Skin of body (tissue), 2 donors: ENCODE data around the gene ARHGAP26. TPM values are rescaled to one million over a fixed set of nuclear protein-coding genes. Genes with fewer than 3 reads are reported as not detected.
A peak's percentile ranks its signal among the peaks of the same experiment; 100 is the strongest.

Experiments
- DNase-seq: peaks from one replicate; lab custom pipeline; 2025; lab: John Stamatoyannopoulos, UW
- total RNA-seq: library from RNA; depleted of rRNA; stranded (reverse); fragments of >200 nt; gene quantifications from one replicate; pipeline ENCODE4 v1.2.3, GENCODE V29; 2014

Gene ARHGAP26
- total RNA-seq, 1 donor from 2014 or later = 40.6 TPM

DNA sequence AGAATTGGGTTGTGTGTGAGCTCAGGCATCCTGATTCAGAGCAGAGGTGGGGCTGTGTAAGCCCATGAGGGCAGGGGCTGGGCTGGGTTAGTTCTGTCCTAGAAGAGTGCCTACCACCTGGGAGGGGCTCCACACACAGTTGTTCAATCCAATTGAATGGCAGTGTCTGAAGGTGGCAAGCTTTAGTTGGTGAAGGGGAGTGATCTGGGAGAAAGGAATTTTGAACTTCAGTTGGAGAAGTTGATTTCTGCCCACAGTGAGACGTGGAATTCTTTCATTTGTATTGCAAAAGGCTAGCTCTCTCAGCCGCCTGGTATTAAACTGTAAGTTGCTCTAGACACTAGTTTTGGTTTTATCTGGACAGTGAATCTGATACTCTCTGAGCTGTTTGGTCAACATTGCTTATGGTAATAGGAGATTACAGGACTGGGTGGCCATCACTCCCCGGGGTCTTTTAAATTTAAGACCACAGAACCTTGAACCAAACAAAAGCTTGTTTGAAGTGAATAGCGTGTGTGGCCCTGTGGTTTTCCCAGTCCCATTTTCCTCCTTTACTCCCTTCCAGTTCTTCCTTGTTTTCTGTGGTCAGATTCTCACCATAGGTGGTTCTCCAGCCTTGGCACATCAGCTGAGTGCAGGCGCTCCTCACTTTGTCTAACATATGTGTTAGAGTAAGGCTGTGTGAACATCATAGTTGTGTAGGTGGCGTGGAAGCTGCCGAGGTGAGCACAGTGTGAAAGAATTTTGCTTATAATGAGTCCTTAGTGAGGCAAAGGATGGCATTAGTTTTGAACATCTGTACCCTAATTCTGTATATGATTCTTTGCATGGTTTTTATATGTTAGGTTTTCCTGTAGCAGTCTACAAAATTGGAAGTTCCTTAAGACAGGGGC lies 78.0 kb downstream of the ARHGAP26 start:
- no peak for DNase-seq

DNA sequence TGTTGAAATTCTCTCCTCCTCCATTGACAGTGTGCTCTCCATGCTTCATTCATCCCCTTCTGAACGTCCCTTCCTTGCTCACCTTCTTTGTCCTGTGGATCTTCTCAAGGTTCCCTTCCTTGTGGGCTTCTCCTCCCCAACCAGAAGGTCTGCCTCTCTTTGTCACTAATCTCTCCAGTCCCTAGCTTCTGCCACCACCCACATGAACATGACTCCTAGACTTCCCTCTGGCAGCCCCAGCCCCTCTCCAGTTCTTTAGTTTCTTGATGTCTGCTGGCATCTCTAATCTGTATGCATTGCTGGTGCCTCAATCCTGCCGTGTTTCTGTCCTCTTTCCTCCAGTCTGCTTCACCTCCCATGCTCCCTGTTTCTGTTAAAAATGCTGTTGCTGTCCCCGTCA lies 79.3 kb downstream of the ARHGAP26 start:
- DNase-seq = no peak

DNA sequence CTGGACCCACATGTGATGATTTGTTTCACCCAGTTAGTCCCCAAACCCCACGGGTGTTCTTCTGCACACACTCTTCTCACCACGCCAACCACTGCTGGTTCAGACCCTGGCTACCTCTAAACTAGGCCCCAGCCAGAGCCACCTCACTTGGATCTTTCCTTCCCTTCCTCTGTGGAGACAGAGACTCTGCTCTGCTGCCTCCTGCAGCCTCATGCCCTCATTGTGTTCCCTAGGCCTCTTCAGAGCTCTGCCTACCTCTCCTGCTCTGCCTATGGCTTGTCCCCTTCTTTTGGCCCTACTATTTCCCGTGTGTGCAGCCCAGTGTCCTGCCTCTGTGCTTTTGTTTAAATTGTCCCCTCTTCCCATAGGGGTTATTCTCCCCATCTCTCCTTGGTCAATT lies 79.7 kb downstream of the ARHGAP26 start:
- no peak for DNase-seq

DNA sequence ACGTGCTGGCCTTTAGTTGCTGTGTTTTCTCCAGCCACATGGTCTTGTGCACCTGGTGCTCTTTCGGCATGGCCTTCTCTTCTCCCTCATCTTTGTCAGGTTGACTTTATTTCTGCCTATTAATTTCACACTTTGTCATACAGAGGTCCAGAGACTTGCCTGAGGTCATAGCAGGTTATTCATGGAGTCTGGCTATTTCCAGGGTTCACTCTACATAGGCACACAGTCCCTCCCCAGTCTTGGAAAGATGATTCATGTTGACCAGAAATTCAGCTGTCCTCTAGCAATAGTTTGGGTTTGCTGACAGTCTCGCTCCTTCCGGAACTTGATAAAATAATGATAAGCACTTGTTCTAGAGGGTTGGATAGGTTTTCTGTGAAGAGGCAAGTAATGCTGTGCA lies 81.6 kb downstream of the ARHGAP26 start:
- no peak for DNase-seq

DNA sequence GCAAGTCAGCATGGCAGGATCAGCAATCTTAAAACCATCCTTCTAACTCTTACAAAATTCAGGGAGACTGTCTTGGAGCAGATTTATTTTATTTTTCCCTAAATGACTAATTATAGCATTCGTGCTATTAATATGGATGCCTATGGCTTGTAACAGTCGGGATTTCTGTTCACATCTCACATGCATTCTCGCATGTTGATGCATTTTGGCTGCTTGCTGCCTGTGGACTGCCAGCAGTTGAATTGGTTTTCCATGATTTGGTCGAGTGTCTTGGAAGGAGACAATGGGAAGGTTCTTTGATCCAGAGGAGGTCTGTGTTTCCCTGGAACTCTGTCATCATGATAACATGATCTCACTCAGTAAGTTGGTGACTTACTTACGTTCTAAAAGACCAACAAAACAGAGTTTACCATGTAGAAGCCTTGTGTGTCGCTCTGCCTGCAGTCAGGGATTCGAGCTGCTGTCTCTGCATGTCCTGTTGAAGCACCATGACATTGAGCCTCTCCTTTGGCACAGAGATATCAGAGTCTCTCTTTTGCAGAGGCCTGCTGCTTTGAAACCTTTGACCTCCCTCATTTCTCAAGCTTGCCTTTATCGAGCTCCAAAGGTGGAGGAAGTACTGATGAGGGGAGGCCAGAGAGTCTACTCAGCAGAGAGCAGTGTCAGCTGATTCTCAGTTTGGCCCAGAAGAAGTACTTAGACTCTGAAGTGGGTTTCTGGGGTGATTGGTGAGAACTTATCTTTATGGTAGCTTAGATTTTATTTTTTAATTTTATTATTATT lies 82.4 kb downstream of the ARHGAP26 start:
- peak; percentile 85 for DNase-seq

DNA sequence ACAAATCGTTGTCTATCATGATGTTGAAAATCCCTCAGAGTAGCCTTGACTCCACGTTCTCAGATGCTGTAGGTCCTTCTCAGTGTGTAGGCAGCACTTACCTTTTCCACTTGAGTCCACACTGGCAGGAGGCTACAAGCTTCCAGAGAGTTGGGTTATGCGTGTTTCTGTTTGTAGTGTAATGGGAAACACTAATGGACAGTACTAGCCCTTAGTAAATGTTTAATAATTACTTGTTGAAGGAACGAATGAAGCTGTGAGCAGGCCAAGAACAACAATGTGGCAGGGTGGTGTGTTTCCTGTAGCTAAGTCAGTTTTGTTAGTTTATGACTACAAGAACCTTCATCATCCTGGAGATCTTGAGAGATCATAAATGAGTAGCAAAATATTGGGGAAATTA lies 83.5 kb downstream of the ARHGAP26 start:
- no peak for DNase-seq

DNA sequence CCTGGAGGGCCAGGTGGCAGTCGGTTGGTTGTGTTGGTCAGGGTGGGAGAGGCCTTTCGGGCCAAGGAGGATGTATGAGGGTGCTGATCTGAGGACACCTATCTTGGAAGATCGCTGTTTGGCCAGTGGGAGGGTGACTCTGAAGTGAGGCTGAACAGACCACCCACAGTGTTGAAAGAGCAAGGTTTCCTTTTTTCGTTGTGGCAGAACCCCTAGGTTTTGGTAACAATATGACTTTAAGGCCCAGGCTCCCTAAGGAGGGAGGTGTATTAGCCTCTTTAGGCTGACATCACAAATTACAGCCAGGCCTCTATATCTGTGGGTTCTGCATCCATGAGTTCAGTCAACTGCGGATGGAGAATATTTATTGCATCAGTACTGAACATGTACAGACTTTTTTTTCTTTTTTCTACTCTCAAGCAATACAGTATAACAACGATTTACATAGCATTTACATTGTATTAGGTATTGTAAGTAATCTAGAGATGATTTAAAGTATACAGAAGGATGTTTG lies 86.1 kb downstream of the ARHGAP26 start:
- DNase-seq = no peak

DNA sequence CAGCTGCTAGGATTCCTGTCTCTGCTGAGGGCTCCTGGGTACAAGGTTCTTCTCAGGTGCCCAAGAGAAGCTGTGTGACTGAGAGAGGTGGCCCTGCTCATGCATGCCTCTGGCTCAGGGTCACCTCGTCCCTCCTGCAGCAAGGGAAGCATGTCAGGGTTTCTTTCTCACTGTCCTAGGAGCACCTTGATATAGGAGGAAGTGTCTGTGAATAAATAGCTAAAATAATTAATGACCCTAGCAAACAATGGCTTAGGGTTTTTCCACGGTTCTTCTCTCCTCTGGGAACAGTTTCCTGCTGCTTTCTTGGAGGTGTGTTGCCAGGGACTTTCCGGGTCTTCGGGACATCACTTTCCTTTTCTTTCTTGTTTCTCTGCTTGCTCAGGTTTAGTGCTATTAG lies 87.2 kb downstream of the ARHGAP26 start:
- no peak for DNase-seq

DNA sequence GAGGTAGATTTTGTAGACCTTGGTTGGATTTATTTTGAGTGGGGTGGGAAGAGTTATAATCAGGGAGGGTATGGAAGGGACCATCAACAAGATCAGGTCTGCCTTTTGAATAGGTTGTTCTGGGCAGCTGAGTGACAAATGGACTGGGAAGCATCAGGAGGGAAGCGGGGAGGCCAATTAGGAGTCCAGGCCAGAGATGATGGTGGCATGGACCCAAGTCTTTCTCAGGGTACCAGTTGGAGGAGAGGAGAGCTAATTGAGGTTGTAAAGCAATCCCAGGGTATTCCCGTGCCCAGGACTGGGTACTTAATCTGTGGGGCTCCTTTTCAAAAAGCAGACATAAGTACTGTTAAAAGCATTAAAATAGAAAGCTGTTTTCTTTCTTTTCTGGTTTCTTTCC lies 88.9 kb downstream of the ARHGAP26 start:
- no peak for DNase-seq

DNA sequence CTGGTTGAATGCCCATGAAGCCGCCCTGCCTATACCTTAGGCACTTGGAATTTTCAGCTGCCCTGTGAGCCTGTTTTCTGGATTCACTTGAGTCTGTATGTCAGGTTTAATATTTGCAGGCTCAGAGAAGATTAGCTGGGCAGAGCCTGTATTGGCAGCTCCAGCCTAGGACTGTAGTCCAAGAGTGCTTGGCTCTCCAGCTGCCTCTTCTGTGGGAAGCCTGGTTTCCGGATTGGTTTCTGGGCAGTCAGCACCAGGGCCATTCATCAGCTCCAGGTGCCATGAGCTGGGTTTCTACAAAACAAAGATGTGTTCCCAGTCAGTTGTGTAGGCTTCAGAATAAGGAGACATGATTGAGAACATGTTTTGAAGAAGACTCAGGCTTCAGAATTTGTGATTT lies 90.1 kb downstream of the ARHGAP26 start:
- no peak for DNase-seq

DNA sequence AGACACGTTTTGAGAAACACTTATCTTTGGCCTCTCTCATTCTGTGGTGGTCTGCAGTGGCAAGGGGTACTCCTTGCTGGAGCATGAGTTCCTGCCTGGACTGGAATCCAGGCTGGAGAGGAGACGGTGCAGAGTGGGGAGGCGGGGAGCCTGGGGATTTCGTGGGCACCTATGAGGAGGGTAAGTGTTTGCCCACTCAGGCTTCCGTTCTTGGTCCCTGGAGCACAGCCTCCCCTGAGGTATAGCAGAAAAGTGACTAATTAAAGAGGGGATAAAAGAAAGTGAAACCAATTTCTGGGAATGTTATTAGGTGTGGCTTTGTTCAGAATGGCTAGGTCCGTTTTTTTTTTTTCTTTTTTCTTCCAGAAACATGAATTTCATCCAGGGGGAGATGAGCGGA lies 90.8 kb downstream of the ARHGAP26 start:
- no peak for DNase-seq

DNA sequence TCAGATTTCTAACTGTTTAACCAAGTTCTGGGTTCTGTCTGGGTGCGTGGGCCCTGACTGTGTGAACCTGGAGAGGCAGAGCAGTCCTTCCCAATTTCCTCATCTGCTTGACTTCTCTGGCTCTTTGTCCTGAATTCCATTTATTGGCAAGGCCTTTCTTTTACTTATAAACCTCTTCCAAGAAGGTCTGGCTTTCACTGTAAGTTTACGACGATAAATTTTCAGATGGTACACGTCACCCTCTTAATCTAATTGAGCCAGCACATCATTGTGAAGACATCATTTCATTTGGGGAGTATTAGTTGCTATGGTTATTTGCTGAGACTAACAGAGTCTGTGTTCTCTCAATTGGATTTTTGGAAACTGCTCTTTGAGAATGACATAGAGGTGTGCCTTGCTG lies 92.4 kb downstream of the ARHGAP26 start:
- peak; percentile 79 for DNase-seq

DNA sequence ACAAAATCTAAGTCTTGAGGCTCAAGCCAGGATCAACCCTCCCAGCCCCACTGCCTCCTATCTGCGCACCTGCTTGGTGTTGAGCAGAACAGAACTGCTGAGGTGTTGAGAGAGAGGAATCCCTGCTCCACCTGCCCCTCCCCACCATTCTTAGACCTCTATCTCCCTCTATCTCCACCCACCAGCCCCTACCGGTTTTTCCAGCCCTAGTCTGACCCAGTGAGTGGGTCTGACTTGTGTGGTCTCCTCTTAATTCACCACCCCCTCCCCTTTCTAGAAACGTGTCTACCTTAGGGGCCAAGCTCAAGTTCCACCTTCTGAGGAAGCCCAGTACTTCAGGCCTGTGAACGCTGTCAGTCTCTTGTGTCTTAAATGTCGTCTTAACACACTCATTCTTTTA lies 93.7 kb downstream of the ARHGAP26 start:
- DNase-seq = no peak

DNA sequence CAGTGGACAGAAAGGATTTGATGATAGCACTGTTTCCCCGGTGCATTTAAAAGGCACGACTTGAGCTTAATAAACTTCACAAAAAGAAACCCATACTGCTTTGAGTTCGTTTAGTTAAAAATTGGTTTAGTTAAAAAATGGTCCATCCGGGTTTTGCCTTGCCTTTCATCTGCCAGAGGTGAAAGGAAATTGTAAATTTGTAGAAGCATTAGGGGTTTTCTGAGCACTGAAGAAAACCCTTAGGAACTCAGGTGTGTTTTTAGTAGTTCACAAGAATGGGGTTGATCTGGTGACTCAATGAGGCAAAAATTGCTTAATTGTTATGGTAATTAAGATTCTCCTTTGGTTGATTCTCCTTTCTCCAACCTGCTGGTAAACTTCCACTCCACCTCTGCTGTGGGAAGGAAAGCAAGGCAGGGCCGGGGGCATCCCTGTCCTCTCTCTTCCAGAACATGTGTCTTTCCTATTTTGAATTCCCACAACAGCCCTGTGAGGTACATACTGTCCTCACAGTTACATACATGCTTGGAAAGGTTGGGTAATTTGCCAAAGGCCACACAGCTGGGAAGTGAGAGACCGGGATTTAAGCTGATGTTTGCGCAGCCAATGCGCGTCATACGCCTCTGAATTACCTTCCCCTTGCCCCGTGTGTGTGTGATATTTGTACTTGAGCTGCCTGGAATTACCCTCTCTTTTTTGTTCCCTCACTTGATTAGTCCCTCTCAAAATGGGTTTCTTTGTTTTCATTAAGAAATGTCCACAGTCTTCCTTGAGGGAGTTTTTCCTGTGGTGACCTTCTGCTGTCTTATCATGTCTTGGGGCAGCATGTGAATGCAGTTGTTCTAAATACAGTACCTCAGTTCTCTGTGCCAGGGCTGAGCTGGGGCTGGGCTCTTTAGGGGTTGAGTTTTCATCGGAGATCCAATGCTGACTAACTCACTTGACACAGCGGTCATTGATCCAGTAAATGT lies 94.4 kb downstream of the ARHGAP26 start:
- no peak for DNase-seq

DNA sequence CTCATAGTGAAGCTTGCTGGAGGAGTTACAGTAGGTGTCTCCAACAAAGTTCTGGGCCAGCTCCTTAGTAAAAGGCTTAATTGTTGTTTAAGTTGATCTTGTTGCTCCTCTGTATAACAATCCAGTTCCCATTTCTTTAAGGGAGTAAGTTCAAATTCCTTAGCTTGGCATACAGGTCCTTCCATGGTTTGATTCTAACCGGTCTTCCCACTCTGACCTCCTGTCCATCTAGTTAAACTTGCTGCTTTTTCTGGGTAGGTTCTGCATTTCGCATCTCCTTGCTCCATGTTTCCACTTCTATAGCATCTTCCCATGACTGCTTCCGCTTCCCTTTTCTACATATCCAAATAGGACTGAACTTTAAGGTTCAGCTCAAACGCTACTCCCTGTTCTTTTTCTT lies 95.5 kb downstream of the ARHGAP26 start:
- no peak for DNase-seq

DNA sequence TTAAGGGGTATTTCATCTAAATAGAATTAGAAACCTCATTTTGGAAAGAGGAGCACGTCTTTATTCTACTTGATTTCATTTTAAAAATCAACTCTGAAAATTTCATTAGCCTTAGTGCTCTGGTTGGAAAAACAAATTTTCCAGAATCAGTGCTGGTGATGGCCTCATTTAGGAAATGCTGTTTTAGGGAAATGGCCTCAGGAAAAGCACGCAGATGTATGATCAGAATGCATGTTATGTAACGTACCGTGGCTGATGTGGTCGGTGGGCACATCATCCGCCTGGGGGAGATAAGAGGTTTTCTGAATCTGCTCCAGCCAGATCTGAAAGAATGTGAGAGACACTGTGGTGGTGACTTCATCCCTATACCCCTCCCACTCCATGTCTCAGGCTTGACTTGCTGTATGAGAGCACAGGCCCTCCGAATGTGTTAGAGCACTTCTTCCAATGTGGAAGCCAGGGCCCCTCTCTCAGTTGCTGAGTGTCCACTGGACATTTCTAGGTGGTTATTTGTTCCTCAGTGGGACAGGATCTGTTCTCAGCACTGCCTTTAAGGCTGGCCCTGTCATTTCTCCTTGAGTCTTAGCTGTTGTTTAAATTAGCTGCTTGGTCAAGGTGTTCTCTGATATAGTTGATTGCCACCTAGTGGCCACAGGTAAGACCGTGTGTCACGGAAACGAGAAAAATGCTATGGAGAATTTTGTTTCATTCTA lies 96.5 kb downstream of the ARHGAP26 start:
- peak; percentile 48 for DNase-seq

DNA sequence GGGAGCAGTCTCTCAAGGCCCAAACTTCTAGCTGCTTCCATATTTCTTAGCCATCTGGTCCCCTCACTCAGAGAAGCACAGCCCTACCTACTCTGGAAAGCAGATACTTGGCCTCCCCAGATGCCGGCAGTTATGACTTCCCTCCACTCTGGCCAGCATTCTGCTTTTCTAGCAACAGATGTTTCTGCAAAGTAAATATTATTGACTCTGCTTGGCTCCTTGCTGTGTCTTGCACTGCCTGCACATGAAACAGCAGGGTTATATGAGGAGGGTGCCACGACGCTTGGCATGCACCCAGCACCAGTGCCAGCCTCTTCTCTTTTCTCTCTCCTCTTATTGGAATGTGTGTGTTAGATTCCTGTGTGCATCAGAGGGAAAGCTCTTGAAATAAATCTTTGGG lies 99.7 kb downstream of the ARHGAP26 start:
- peak; percentile 74 for DNase-seq

DNA sequence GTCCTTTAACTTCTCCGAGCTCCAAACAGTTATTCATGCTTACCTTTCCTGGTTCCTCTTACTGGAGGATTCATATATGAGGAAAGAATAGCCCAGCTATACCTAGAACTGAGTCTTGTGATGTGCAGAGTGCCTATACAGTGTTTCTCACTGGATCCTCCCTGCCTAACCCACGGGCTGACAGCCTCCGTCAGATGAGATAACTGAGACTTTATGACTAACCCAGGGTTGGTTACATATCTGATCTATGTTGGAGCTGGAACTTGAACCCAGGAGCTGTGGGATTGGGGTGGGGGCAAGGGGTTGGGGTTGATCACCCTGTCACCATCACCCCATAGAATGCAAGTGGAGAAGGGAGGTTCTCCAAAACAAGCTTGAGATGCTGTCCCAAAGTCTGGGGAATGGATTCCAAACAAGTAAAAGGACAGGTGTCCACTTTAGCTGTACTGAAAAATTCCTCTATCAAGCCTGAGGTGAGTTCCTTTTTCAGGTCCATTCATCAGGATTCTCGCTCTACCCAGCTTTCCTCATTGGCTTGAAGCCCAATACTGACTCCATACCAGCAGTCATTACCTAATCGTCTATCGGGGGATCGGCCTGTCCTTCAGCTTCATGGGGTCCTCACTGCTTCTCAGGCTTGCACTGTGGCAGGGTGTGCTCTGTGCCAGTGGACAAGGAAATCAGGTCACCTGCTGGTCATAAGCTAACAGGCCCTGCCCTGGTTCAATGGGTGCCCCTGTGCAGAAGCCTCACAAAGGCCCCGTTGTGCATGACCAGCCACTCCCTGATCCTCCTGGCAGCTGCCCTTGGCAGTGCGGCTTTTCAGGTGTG lies 100.6 kb downstream of the ARHGAP26 start:
- no peak for DNase-seq

DNA sequence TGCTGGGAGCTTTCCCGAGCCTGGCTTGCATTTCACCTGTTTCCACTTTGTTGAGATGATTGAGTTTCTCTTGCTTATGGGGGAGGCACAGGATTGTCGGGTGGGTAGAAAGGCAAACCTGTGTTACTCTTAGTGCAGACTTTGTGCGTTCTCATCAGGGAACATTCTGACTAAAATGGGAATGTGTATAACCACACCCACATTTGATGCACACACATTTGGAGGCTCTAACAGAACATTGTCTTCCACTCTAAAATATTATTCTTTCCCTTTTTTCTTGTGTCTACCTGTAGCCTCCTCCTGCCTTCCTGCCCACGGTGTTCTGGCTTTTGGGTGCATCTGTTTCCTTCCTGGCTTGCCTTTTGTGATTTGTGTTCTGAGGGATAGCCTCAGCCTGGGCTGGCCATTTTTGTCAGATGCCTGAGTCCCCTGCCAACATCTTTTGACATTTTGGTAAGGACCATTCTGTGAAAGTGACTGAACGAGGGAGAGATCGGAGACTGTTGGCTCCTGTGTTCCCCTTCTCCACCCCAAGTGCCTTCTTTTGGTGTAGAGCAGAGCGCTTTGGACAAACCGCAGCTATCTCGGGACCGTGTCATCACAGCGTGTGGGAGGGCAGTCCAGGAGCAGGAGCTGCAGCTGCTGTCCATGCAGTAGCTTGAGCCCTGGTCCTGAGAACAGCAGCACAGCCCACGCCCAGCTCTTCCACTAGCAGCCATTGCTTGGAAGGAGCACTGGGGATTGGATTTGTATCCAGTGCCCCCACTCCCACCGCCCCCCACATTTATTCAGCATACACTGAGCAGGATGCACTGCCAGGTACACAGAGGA lies 101.4 kb downstream of the ARHGAP26 start:
- DNase-seq = no peak
